GM19328 (cell line): ENCODE data around the gene PTPN3.
"Not testable (repeated sequence)": the region's sequence is repeated elsewhere in the genome, so short reads cannot be mapped to it uniquely, and the experiment has no call there.

Source experiments
- ATAC-seq: cut with Tn5 transposase; IDR thresholded peaks from one replicate; pipeline ENCODE4 v1.9.1; 2021; ENCODE audit warnings: mild to moderate bottlenecking, moderate library complexity; ENCODE audit not compliant: unreplicated experiment

The PTPN3 gene

DNA sequence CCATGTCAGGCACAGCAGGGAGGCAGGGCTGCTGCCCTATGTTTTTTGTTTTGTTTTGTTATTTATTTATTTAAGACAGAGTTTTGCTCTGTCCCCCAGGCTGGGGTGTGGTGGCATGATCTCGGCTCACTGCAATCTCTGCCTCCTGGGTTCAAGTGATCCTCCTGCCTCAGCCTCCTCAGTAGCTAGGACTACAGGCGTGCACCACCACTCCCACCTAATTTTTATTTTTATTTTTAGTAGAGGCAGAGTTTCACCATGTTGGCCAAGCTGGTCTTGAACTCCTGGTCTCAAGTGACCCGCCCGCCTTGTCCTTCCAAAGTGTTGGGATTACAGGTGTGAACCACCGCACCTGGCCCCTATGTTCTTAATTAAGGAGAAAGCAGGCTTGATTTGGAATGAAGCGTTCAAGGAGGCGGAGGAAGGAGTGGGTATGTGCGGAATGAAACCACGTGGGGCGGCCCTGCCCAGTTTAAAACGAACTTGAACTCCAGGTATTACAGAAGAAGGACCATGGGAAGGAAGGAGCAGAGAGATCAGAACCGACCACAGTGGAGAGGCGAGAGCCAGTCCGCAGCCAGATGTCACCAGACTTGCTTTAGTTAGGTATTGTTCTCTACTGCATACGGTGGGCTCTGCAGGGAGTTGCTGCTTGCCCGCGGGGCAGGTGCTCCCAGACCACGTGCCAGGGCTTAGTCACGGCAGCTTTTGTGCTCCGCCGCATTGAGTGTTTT, 142.4 kb downstream of the PTPN3 start:
- no peak for ATAC-seq

GRCh38 chr9:109354190-109354589, 143.9 kb downstream of the PTPN3 start:
- ATAC-seq: no peak

DNA sequence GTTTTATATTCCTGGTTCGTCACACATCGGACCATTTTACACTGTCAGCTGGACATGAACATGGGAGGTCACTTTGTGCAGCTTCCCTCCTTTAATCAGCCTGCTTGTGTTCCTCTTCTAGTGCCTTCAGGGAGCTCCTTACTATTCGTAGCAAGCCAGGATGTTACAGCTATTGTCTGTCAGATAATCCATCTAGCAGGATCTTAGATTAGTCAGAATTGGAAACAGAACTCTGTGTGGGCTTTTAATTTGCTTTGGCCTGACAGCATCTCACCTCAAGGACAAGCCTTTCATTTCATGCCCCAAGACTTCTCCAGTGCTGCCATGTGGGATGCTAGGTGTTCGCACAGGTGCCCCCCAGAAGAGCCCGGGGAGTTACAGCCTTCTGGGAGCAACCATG, 147.1 kb downstream of the PTPN3 start:
- no peak for ATAC-seq

GRCh38 chr9:109349421-109349846, 148.7 kb downstream of the PTPN3 start:
- no peak for ATAC-seq

DNA sequence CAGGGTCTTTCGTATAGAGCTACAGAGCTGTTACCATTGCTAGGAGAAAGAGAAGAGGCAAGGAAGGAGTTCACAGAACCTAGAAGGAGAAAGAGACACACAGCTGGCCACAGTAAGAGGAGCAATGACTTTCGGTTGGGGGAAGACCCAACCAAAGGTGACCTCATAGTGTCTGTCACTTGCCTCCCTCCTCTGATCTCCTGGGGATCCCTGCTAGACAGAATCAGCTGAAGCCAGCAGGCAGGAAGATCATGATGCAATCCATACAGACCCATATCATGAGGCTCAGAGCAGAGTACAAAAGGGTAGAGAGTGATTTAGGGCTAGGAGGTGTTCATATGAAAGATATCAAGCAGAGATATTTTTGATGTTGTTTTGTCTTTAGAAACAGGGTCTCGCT, 151.2 kb downstream of the PTPN3 start:
- no peak for ATAC-seq

- no peak for ATAC-seq
Observed at GRCh38 chr9:109344866-109345265, 153.2 kb downstream of the PTPN3 start.

DNA sequence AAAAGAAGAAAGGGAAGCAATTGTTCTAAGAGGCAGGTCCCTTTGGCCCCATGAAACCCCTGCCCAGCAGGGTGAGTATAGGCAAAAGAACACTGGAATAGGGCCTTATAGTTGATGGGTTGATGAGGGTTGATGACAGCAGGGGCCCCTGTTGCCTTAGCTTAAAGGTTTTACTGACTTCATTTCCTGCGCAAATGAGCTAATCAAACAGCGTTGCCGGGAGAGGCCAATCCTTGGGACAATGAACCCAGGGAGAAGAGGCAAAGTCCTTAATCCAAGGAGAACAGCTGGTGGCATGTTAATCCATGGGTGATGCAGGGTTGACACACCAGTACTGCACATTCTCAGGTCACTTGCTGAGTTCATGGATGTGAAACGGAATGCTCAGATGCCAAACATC, 155.2 kb downstream of the PTPN3 start:
- ATAC-seq: no peak

GRCh38 chr9:109341561-109341960, 156.5 kb downstream of the PTPN3 start:
- ATAC-seq: no peak

DNA sequence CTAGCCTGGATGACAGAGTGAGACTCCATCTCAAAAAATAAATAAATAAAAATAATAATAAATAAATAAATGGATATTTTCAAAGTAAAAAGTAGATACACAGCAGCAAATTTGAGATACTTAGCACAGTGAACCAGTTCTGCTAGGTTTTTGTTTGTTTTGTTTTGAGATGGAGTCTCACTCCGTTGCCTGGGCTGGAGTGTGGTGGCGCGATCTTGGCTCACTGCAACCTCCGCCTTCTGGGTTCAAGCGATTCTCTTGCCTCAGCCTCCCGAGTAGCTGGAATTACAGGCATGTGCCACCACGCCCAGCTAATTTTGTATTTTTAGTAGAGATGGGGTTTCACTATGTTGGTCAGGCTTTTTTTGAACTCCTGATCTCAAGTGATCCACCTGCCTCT, 157.1 kb downstream of the PTPN3 start:
- not testable (repeated sequence) for ATAC-seq

GRCh38 chr9:109336409-109336808, 161.7 kb downstream of the PTPN3 start:
- no peak for ATAC-seq

DNA sequence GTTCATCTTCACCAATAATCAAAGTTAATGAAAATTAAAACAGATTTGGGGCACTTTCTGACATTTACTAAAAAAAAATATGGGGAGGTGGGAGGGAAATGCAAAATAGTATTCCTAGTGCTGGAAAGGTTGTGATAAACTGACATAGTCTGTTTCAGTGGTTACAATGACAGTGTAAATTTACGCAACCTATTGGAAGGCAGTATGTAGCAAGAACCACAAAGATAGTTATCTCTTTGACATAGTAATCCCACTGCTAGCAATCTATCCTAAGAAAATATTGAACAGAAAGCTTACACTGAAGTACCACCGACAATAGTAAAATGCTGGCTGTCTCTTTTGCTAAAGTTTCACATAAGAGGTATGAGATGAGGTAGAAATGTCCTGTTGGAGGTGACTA, 162.2 kb downstream of the PTPN3 start:
- ATAC-seq: no peak

GRCh38 chr9:109335121-109335520, 163.0 kb downstream of the PTPN3 start:
- no peak for ATAC-seq

DNA sequence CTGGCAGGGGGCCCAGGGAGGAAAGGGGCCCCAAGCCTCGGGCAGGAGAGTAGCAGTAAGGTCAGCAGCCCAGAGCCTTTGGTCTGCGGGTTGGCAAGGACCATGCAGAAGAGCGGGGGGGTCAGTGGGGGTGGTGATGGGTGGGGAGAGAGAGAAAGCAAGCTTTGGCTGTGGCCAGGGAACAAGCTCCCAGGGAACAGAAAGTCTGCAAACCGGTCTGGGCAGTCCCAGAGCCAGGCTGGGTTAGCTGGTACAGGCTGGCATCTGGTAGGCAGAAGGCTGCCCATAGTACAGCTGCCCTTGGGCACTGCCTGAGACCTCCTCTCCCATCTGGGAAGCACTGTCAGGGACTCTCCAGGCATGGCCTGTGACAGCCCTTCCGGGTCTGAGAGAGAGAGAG, 166.8 kb downstream of the PTPN3 start:
- ATAC-seq: no peak

- ATAC-seq: no peak
Observed at GRCh38 chr9:109329638-109330258, 168.4 kb downstream of the PTPN3 start.

GRCh38 chr9:109328978-109329637, 169.0 kb downstream of the PTPN3 start:
- no peak for ATAC-seq
